ENCODE measurements around the gene LMX1B. TPM values are rescaled to one million over a fixed set of nuclear protein-coding genes. Genes with fewer than 3 reads are reported as not detected.

LMX1B gene
- total and polyA plus RNA-seq, 11 donors, result 0.15 to 1.1 (median 0.39) TPM

DNA sequence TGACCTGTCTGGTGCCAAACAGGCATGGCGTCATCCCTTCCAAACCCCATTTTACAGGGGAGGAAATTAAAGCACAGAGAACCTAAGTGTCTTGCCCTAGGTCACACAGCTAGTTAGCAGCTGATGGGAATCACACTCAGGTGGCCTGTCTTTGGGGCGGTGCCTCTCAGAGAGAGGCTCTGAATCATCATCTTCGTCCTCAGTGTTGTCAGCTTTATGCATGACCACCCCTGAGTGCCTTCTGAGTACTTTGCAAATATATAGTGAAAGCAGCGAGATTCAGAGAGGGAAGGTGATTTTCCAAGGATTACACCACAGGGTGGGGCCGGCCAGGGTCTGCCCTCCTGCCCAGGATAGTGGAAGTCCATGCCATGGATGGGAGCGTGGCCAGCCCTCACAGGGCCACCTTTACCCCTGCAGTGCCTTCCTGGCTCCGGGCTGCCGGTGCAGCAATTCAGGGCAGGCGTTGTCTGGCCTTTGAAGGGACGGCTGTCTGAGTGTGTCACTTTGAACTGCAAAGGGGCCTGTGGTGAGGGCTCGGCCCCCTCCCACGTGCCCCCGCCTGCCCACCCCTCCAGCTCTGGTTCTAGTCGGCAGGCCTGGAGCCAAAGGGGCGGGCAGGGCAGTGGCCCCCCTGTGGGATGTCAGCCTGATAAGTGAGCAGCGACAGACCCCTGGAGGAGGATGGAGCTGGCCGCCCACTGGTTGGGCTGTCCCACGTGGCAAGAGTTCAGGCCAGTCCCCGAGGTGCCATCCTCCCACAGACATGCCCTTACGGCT, 16.9 kb downstream of the LMX1B start:
- peaks cover 0 to 15% (median 8%) of the 10 kb centered on the region in 12 donors for H3K4me1 ChIP-seq
- 20 to 36% (median 23%) methylated on average over 11 to 20 of the region's 20 CpGs for WGBS, 4 donors
- DNase-seq (no peak), ATAC-seq (no peak)
- intact Hi-C loops (cut with DNase I), result loop anchor here in 1 of 10 donors (10.0 kb wide), 1 partner anchor 54 kb away; no protein-coding TSS in a partner anchor
- no peak for TF ChIP-seq POLR2A (IDR thresholded peaks at IDR 0.05)
- TF ChIP-seq, protein P1, sequence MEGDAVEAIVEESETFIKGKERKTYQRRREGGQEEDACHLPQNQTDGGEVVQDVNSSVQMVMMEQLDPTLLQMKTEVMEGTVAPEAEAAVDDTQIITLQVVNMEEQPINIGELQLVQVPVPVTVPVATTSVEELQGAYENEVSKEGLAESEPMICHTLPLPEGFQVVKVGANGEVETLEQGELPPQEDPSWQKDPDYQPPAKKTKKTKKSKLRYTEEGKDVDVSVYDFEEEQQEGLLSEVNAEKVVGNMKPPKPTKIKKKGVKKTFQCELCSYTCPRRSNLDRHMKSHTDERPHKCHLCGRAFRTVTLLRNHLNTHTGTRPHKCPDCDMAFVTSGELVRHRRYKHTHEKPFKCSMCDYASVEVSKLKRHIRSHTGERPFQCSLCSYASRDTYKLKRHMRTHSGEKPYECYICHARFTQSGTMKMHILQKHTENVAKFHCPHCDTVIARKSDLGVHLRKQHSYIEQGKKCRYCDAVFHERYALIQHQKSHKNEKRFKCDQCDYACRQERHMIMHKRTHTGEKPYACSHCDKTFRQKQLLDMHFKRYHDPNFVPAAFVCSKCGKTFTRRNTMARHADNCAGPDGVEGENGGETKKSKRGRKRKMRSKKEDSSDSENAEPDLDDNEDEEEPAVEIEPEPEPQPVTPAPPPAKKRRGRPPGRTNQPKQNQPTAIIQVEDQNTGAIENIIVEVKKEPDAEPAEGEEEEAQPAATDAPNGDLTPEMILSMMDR (IDR thresholded peaks at IDR 0.05), result no peak
- H3K36me3 ChIP-seq, result no peaks in the 10 kb centered on the region
- no peak overlapping the region for H3K27ac ChIP-seq
- no peak overlapping the region for H3K4me3 ChIP-seq
- H3K27me3 ChIP-seq, result peaks cover 22 to 88% (median 52%) of the 10 kb centered on the region in 9 donors
- H3K9me3 ChIP-seq, result no peaks in the 10 kb centered on the region

DNA sequence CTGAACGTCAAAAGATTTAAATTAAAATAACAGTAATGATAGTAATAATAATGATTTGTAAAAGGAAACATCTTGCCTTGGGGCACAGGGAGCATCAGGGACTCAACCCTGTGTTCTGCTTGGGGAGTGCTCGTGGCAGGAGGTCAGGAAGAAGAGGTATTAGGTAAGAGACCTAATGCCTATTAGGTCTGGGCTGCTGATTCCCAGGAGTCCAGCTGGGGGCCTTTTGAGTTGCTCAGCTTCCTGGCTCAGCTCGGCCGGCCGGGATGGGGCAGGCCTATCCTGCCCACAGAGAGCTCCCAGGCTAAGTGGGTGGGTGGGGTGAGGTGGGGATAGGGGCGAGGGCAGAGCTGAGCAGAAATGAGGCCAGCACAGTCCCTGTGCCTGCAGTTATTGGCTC, 17.5 kb downstream of the LMX1B start:
- H3K36me3 ChIP-seq, result no peaks in the 10 kb centered on the region
- H3K9me3 ChIP-seq, result no peaks in the 10 kb centered on the region
- no peak for DNase-seq
- H3K4me3 ChIP-seq, result no peak overlapping the region
- H3K27me3 ChIP-seq, result peaks cover 16 to 88% (median 46%) of the 10 kb centered on the region in 9 donors
- ATAC-seq, result no peak
- TF ChIP-seq, protein P1 (IDR thresholded peaks at IDR 0.05), result no peak
- TF ChIP-seq POLR2A (IDR thresholded peaks at IDR 0.05), result no peak
- intact Hi-C loops (cut with DNase I), result loop anchor here in 1 of 10 donors (10.0 kb wide), 1 partner anchor 54 kb away; no protein-coding TSS in a partner anchor
- 29 to 44% (median 39%) methylated on average over 6 of the region's 6 CpGs for WGBS, 4 donors
- no peak overlapping the region for H3K27ac ChIP-seq
- peaks cover 0 to 9% (median 4%) of the 10 kb centered on the region in 12 donors for H3K4me1 ChIP-seq

DNA sequence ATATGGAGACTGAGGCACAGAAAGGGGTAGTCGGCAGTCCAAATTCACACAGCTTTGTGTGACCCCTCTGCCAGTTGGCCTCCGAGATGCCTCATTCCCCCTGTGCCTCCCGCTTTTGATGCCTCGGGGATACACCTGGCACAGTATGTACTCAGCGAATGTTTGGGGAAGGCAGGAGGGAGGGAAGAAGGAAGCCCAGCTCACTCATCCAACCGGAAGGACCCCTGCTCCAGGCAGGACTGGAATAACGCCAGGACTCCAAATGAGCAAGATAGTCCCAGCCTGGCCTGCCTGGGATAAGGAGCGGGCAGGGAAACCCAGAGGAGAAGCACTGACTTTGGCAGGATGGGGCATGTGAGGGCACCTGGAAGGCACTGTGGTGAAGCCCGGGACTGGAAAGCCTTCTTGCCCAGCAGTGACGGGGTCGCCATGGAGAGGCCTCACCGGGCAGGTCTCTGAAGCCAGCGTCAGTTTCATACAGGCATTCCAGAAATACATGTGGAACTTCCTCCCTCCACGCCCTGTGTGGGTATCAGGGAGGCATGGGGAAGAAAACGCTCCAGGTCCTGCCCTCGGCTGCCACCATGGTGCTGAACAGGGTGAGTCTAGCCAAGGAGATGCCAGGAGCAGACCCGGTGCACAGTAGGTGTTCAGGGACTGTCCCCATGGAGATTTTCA, 20.3 kb downstream of the LMX1B start:
- peaks cover 0 to 10% (median 6%) of the 10 kb centered on the region in 12 donors for H3K4me1 ChIP-seq
- TF ChIP-seq, protein P1 (IDR thresholded peaks at IDR 0.05), result no peak
- TF ChIP-seq POLR2A (IDR thresholded peaks at IDR 0.05), result no peak
- WGBS, 4 donors, result 65 to 69% (median 68%) methylated on average over 17 of the region's 17 CpGs
- no peaks in the 10 kb centered on the region for H3K36me3 ChIP-seq
- no peak for DNase-seq
- ATAC-seq, result no peak
- peaks cover 19 to 75% (median 39%) of the 10 kb centered on the region in 9 donors for H3K27me3 ChIP-seq
- H3K4me3 ChIP-seq, result no peak overlapping the region
- H3K27ac ChIP-seq, result no peak overlapping the region
- no peaks in the 10 kb centered on the region for H3K9me3 ChIP-seq
- intact Hi-C loops (cut with DNase I), result loop anchor here in 1 of 10 donors (10.0 kb wide), 1 partner anchor 51 kb away; no protein-coding TSS in a partner anchor

DNA sequence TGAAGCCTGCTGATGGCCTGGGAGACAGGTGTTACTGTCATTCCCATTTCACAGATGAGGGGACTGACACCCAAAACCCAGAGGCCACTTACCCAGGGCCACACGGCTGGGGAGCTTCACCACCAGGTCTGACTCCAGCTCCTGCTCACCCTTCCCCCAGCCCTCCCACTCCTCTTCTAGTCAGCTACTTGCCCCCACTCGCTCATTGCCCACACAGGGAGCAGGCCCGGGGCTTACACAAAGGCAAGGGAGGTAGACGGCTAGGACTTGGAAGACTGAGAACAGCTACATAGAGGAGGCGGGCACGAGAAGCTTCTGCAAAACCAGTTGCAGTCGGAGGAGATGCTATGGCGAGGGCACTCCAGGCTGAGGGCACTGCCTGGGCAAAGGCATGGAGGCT, 21.3 kb downstream of the LMX1B start:
- no peak for TF ChIP-seq POLR2A (IDR thresholded peaks at IDR 0.05)
- TF ChIP-seq, protein P1 (IDR thresholded peaks at IDR 0.05), result no peak
- Histone ChIP-seq H3K4me3 (no peak overlapping the region), H3K9me3 (no peaks in the 10 kb centered on the region), H3K4me1 (peaks cover 0 to 11% (median 6%) of the 10 kb centered on the region in 12 donors), H3K27ac (no peak overlapping the region), H3K27me3 (peaks cover 22 to 76% (median 40%) of the 10 kb centered on the region in 9 donors), H3K36me3 (no peaks in the 10 kb centered on the region)
- no peak for ATAC-seq
- intact Hi-C loops (cut with DNase I), result loop anchor here in 1 of 10 donors (10.0 kb wide), 1 partner anchor 50 kb away; no protein-coding TSS in a partner anchor
- 85 to 96% (median 88%) methylated on average over 8 of the region's 8 CpGs for WGBS, 4 donors
- no peak for DNase-seq
